Measurements from ENCODE around the gene TNFRSF1A.

GRCh38 chr12:6364044-6364374 is 22.1 kb upstream of the TNFRSF1A start:
- no peak for TF ChIP-seq POLR2A (IDR thresholded peaks at IDR 0.05; ENCODE audit: low read length)
- no peak for TF ChIP-seq GATA1 (IDR thresholded peaks at IDR 0.05; ENCODE audit: low read depth, low read length)

Data from erythroblast (primary cell).